GM21825 (cell line): ENCODE data around the gene PARP9.
A peak's percentile ranks its signal among the peaks of the same experiment; 100 is the strongest.
"Not testable (repeated sequence)": the region's sequence is repeated elsewhere in the genome, so short reads cannot be mapped to it uniquely, and the experiment has no call there.

Source experiments
- ATAC-seq: cut with Tn5 transposase; IDR thresholded peaks from one replicate; pipeline ENCODE4 v1.9.1; 2021; ENCODE audit warnings: mild to moderate bottlenecking, moderate library complexity; ENCODE audit not compliant: unreplicated experiment

PARP9 gene

GRCh38 chr3:122576174-122576940 lies 12.3 kb upstream of the PARP9 start:
- peak; percentile 79 for ATAC-seq

DNA sequence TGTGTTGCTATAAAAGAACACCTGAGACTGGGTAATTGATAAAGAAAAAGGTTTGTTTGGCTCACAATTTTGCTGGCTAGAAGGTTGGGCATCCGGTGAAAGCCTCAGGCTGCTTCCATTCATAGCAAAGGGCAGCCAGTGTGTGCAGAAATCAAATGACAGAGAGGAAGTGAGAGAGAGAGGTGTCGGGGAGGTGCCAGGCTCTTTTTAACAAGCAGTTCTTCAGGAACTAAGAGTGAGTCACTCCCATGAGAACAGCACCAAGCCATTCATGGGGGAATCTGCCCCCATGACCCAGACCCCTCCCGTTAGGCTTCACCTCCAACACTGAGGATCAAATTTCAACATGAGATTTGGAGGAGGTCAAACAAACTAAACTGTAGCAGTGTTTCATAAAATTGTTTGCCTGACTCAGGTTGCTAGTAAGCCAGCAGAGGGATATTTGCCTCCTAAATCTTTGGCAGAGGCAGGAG lies 8.9 kb upstream of the PARP9 start:
- ATAC-seq = peak; percentile 26

- no peak for ATAC-seq
Observed at GRCh38 chr3:122568755-122569154, 4.7 kb upstream of the PARP9 start.

- not testable (repeated sequence) for ATAC-seq
Observed at GRCh38 chr3:122568131-122568530, 4.0 kb upstream of the PARP9 start.

- ATAC-seq = no peak
Observed at GRCh38 chr3:122563717-122564025, 429 bp downstream of the PARP9 start.

GRCh38 chr3:122562923-122563716 lies 980 bp downstream of the PARP9 start:
- no peak for ATAC-seq

GRCh38 chr3:122560680-122561079 lies 3.4 kb downstream of the PARP9 start:
- no peak for ATAC-seq

GRCh38 chr3:122559906-122560305 lies 4.2 kb downstream of the PARP9 start:
- ATAC-seq = no peak

GRCh38 chr3:122558605-122559004 lies 5.5 kb downstream of the PARP9 start:
- no peak for ATAC-seq

GRCh38 chr3:122557356-122557755 lies 6.7 kb downstream of the PARP9 start:
- ATAC-seq = no peak

- ATAC-seq = no peak
Observed at GRCh38 chr3:122555275-122556071, 8.6 kb downstream of the PARP9 start.

- no peak for ATAC-seq
Observed at GRCh38 chr3:122553171-122553570, 10.9 kb downstream of the PARP9 start.

GRCh38 chr3:122548619-122549018 lies 15.5 kb downstream of the PARP9 start:
- ATAC-seq = no peak

DNA sequence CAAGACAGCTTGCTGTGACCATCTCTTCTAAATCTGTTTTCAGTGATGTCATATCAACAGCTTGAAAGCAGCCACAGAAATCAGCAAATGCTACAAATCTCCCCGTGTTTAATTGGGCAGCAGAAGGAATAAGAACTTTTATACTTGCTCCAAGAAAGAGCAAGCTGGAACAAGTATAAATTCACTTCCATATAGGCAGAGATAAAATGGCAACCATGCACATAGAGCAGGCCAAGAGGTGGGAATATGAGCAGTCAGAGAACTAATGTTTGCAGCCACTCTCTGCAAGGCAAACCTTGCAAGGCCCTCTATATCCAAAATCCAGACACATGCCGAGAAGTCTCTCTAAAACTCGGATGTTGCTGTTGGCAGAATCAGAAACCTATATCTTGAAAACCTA lies 16.0 kb downstream of the PARP9 start:
- ATAC-seq = no peak

- ATAC-seq = no peak
Observed at GRCh38 chr3:122546151-122546550, 17.9 kb downstream of the PARP9 start.

GRCh38 chr3:122538956-122539490 lies 25.1 kb downstream of the PARP9 start:
- no peak for ATAC-seq

DNA sequence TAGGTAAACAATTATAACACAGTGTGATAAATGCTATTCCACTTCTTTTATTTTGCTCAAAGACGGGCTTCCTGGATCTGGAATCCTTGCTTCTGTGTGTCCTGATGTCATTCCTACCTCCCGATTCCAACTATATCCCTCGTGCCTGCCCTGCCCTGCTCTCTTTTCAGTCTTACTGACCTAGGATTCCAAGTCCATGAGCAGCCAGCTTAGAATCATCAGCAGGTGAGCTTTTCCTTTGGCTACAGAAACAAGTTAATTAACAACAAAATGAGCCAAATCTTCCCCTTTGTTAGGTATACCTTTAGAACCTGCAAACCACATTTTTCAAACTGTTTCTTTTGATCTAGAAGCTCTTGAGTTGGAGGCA lies 27.5 kb downstream of the PARP9 start:
- ATAC-seq = no peak

GRCh38 chr3:122535964-122536631 lies 28.0 kb downstream of the PARP9 start:
- ATAC-seq = no peak

DNA sequence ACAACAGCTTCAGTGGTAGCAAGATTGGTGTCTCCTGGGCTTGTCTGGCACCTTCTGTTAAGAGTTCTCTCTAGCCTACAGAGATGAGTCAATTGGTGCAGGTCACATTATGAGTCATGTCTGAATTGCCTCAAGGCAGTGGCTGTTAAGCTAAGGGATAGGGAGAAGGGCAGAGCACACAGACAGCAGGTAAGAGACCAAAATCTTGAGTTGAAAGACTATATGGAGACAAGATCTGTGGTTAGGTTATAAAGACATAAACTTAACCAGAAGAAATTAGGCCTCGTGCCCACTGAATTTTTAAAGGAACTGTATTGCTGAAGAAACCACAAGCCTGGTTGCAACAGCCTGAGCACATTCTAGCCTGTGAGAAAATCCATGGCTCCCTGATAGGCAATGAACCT lies 30.2 kb downstream of the PARP9 start:
- ATAC-seq = peak; percentile 98

DNA sequence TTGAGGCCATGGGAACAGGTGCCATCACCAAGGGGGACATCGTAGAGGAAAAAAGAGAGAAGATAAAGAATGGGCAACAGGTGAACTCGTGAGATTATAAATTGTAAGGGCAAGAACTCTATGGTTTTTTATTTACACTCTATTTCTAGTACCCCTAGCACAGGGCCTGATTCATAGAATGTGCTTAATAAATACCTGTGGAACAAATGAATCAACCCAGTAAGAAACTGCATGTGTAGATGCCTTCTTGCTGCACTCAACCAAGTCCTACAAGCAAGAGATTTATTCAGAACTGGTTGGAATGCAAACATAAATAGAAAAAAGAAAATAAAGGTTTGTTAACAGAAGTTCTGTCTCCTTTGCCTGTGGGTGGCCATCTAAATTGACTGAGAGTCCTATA lies 30.6 kb downstream of the PARP9 start:
- no peak for ATAC-seq

DNA sequence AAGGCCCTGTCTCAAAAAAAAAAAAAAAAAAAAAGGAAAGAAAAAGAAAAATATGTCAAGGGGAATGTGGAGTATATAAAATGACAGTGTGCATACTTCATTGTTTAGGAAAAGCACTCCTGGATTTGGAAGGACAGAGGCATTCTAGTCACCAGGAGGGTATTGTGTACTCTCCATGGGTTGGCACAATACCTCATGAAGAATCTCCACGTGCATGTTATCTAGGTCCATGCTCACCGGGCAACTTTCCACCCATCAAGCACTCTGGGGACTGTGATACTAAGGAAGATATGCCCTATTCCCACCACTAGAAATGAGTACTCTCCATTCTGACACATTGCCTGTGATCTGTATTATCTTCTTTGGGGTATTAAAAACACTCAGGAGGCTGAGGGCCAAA lies 33.9 kb downstream of the PARP9 start:
- no peak for ATAC-seq
